H9 (cell line): ENCODE results near the gene SMG7. TPM values are rescaled to one million over a fixed set of nuclear protein-coding genes. Genes with fewer than 3 reads are reported as not detected.

ENCODE experiments used
- DNase-seq: peaks from one replicate; pipeline ENCODE4 v3.0.0-alpha.2; 2017
- H2AFZ ChIP-seq: one replicate; pipeline ENCODE4 v1.6.1; 2013; ENCODE audit warnings: mild to moderate bottlenecking, low read length, control low read depth, moderate library complexity
- H2AK5ac ChIP-seq: 2 replicates; pipeline ENCODE4 v1.6.1; 2013; ENCODE audit warnings: low read length, control low read depth, mixed read lengths; ENCODE audit not compliant: insufficient read length
- H2BK120ac ChIP-seq: one replicate; pipeline ENCODE4 v1.6.1; 2013; ENCODE audit warnings: low read depth, mild to moderate bottlenecking, low read length, control low read depth, inconsistent platforms; ENCODE audit not compliant: poor library complexity, severe bottlenecking
- H2BK12ac ChIP-seq: 2 replicates; pipeline ENCODE4 v1.6.1; 2013; ENCODE audit warnings: low read length, control low read depth, mixed read lengths, low read depth; ENCODE audit not compliant: insufficient read length
- H2BK15ac ChIP-seq: 2 replicates; pipeline ENCODE4 v1.6.1; 2013; ENCODE audit warnings: low read depth, low read length, control low read depth
- H2BK20ac ChIP-seq: one replicate; pipeline ENCODE4 v1.6.1; 2013; ENCODE audit warnings: low read depth, mild to moderate bottlenecking, low read length, control low read depth, inconsistent platforms; ENCODE audit not compliant: poor library complexity, severe bottlenecking
- H2BK5ac ChIP-seq: 2 replicates; pipeline ENCODE4 v1.6.1; 2013; ENCODE audit warnings: low read length, control low read depth, mixed read lengths; ENCODE audit not compliant: insufficient read length
- H3K14ac ChIP-seq: 2 replicates; pipeline ENCODE4 v1.6.1; 2013; ENCODE audit warnings: low read length, control low read depth; ENCODE audit not compliant: insufficient read depth
- H3K18ac ChIP-seq: 2 replicates; pipeline ENCODE4 v1.6.1; 2013; ENCODE audit warnings: low read depth, mild to moderate bottlenecking, mixed read lengths, low read length, control low read depth; ENCODE audit not compliant: insufficient read length
- H3K23ac ChIP-seq: 2 replicates; pipeline ENCODE4 v1.6.1; 2013; ENCODE audit warnings: low read length, control low read depth, mixed read lengths, low read depth; ENCODE audit not compliant: insufficient read length
- H3K23me2 ChIP-seq: 2 replicates; pipeline ENCODE4 v1.6.1; 2013; ENCODE audit warnings: low read depth, mild to moderate bottlenecking, mixed read lengths, low read length, control low read depth; ENCODE audit not compliant: insufficient read length, poor library complexity, severe bottlenecking
- H3K27ac ChIP-seq: 2 replicates; pipeline ENCODE4 v1.5.1; 2013; ENCODE audit warnings: low read length, control low read depth, mixed read lengths, low read depth; ENCODE audit not compliant: insufficient read length
- H3K27me3 ChIP-seq: 2 replicates; pipeline ENCODE4 v1.6.1; 2013; ENCODE audit warnings: low read length, control low read depth, inconsistent platforms; ENCODE audit not compliant: insufficient read depth
- H3K4ac ChIP-seq: 2 replicates; pipeline ENCODE4 v1.6.1; 2013; ENCODE audit warnings: low read depth, mild to moderate bottlenecking, control low read depth, inconsistent platforms, low read length, moderate library complexity
- H3K4me1 ChIP-seq: 2 replicates; pipeline ENCODE4 v1.6.1; 2013; ENCODE audit warnings: low read length, control low read depth, inconsistent platforms; ENCODE audit not compliant: insufficient read depth
- H3K4me2 ChIP-seq: 2 replicates; pipeline ENCODE4 v1.6.1; 2013; ENCODE audit warnings: low read length, control low read depth, mixed read lengths; ENCODE audit not compliant: insufficient read length, insufficient read depth
- H3K56ac ChIP-seq: 2 replicates; pipeline ENCODE4 v1.6.1; 2013; ENCODE audit warnings: low read depth, mild to moderate bottlenecking, mixed read lengths, low read length, control low read depth; ENCODE audit not compliant: insufficient read length
- H3K79me1 ChIP-seq: 2 replicates; pipeline ENCODE4 v1.6.1; 2013; ENCODE audit warnings: low read depth, mild to moderate bottlenecking, moderate library complexity, low read length, control low read depth, inconsistent platforms; ENCODE audit not compliant: insufficient read depth, poor library complexity, severe bottlenecking
- H3K79me2 ChIP-seq: 2 replicates; pipeline ENCODE4 v1.6.1; 2013; ENCODE audit warnings: low read length, control low read depth, inconsistent platforms; ENCODE audit not compliant: insufficient read depth
- H3K9ac ChIP-seq: 2 replicates; pipeline ENCODE4 v1.6.1; 2013; ENCODE audit warnings: low read length, control low read depth, mixed read lengths; ENCODE audit not compliant: insufficient read length; ENCODE audit errors: extremely low read depth
- H3K9me3 ChIP-seq: one replicate; pipeline ENCODE4 v1.6.1; 2013; ENCODE audit warnings: low read depth, low read length, inconsistent platforms; ENCODE audit not compliant: control insufficient read depth
- H3T11ph ChIP-seq: one replicate; pipeline ENCODE4 v1.6.1; 2013; ENCODE audit warnings: mild to moderate bottlenecking, low read length, control low read depth, inconsistent platforms
- H4K20me1 ChIP-seq: one replicate; pipeline ENCODE4 v1.6.1; 2013; ENCODE audit not compliant: control insufficient read depth, insufficient read length, insufficient read depth
- H4K5ac ChIP-seq: 2 replicates; pipeline ENCODE4 v1.6.1; 2013; ENCODE audit warnings: low read depth, mild to moderate bottlenecking, mixed read lengths, low read length, control low read depth; ENCODE audit not compliant: insufficient read length
- H4K8ac ChIP-seq: replicated peaks from 2 replicates; pipeline ENCODE4 v1.6.1; 2013; ENCODE audit warnings: low read length, control low read depth, mixed read lengths, low read depth; ENCODE audit not compliant: insufficient read length
- H4K91ac ChIP-seq: 2 replicates; pipeline ENCODE4 v1.6.1; 2013; ENCODE audit warnings: low read depth, mild to moderate bottlenecking, moderate library complexity, mixed read lengths, low read length, control low read depth; ENCODE audit not compliant: insufficient read length
- H3K27ac Mint-ChIP-seq, 3 experiments: 2 replicates in 2 of 3; 3 replicates in 1 of 3; pipeline ENCODE4 v1.8.0; 2020 to 2021; ENCODE audit warnings: mixed read lengths in 3 of 3, mild to moderate bottlenecking in 1 of 3, moderate library complexity in 1 of 3
- H3K27me3 Mint-ChIP-seq: 2 replicates; pipeline ENCODE4 v1.8.0; 2021; ENCODE audit warnings: low read depth, mild to moderate bottlenecking, moderate library complexity, mixed read lengths
- H3K36me3 Mint-ChIP-seq, 3 experiments: 2 replicates in 2 of 3; 3 replicates in 1 of 3; pipeline ENCODE4 v1.8.0; 2020 to 2021; ENCODE audit warnings: low read depth in 3 of 3, mixed read lengths in 3 of 3; ENCODE audit not compliant: insufficient read depth in 1 of 3
- H3K4me1 Mint-ChIP-seq, 2 experiments: 2 replicates each; pipeline ENCODE4 v1.8.0; 2020; ENCODE audit warnings: mixed read lengths in 2 of 2
- H3K4me3 Mint-ChIP-seq, 2 experiments: 2 replicates in 1 of 2; 3 replicates in 1 of 2; pipeline ENCODE4 v1.8.0; 2020 to 2021; ENCODE audit warnings: mild to moderate bottlenecking in 2 of 2, mixed read lengths in 2 of 2, moderate library complexity in 1 of 2
- H3K9me3 Mint-ChIP-seq, 2 experiments: 2 replicates in 1 of 2; 3 replicates in 1 of 2; pipeline ENCODE4 v1.8.0; 2020; ENCODE audit warnings: mild to moderate bottlenecking in 2 of 2, mixed read lengths in 2 of 2, moderate library complexity in 1 of 2
- WGBS: extraction: QIAGEN DNeasy Blood & Tissue Kit; methylation state at CpG from one replicate; pipeline ENCODE4 v1.1.7; 2013; ENCODE audit warnings: missing lambda C conversion rate, low lambda C conversion rate, mixed read lengths; ENCODE audit not compliant: insufficient read length; ENCODE audit errors: extremely low coverage; 5-methylcytosine and 5-hydroxymethylcytosine counted together
- total RNA-seq: library from RNA; stranded (reverse); gene quantifications from 2 replicates; pipeline ENCODE4 v1.2.1, GENCODE V29; 2021
- TF ChIP-seq, protein P1 (sequence below): fragments of 200-600 bp; sonication (generic); conservative IDR thresholded peaks from 3 replicates; pipeline ENCODE4 v1.8.0; 2021; ENCODE audit warnings: antibody characterized with exemption, mild to moderate bottlenecking

The SMG7 gene
- total RNA-seq, 1 experiment from 2014 or later: 77.0 TPM

DNA sequence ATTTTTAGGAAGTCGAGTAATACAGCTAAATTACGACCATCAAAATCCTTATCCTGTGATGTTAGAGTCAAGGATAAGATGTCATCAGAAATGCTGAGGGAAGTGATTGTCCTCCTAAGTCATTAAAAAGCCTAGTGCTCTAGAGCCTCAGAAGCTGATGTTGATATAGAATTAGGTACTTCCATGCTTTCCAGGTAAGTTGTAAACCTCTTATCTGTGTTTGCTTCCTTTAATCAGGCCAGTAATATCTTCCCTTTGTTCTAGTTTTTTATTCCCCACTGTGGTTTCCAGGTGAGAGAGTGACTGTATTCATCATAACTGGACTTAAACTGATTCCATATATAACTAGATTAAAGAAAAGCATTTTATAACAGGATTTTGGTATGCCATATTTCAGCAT, 44.4 kb downstream of the SMG7 start:
- H4K91ac ChIP-seq: no peak overlapping the region
- Mint-ChIP-seq H3K27ac (no peak overlapping the region; a peak in 1 of 7 replicates), H3K27me3 (no peaks in the 10 kb centered on the region), H3K36me3 (peaks cover 8 to 46% (median 40%) of the 10 kb centered on the region in 3 experiments; a peak in 6 of 7 replicates), H3K9me3 (no peaks in the 10 kb centered on the region), H3K4me3 (no peak overlapping the region), H3K4me1 (peaks cover 9 to 15% of the 10 kb centered on the region in 2 experiments)
- H3K23ac ChIP-seq: no peak overlapping the region
- TF ChIP-seq, protein P1, sequence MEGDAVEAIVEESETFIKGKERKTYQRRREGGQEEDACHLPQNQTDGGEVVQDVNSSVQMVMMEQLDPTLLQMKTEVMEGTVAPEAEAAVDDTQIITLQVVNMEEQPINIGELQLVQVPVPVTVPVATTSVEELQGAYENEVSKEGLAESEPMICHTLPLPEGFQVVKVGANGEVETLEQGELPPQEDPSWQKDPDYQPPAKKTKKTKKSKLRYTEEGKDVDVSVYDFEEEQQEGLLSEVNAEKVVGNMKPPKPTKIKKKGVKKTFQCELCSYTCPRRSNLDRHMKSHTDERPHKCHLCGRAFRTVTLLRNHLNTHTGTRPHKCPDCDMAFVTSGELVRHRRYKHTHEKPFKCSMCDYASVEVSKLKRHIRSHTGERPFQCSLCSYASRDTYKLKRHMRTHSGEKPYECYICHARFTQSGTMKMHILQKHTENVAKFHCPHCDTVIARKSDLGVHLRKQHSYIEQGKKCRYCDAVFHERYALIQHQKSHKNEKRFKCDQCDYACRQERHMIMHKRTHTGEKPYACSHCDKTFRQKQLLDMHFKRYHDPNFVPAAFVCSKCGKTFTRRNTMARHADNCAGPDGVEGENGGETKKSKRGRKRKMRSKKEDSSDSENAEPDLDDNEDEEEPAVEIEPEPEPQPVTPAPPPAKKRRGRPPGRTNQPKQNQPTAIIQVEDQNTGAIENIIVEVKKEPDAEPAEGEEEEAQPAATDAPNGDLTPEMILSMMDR: no peak
- no peak overlapping the region for H2BK120ac ChIP-seq
- no peak overlapping the region for H2AFZ ChIP-seq
- no peak overlapping the region for H3K18ac ChIP-seq
- DNase-seq: no peak
- H3K79me1 ChIP-seq: peaks cover 2% of the 10 kb centered on the region
- H3K27me3 ChIP-seq: no peaks in the 10 kb centered on the region
- H3K79me2 ChIP-seq: no peaks in the 10 kb centered on the region
- H3K14ac ChIP-seq: no peak overlapping the region
- H3K9ac ChIP-seq: no peak overlapping the region
- no peak overlapping the region for H2BK20ac ChIP-seq
- no peak overlapping the region for H2BK5ac ChIP-seq
- H2BK15ac ChIP-seq: no peak overlapping the region
- H2AK5ac ChIP-seq: no peak overlapping the region
- no CpG with 5 or more reads among the region's 2 CpGs for WGBS
- no peak overlapping the region for H4K5ac ChIP-seq
- H3K27ac ChIP-seq: no peak overlapping the region
- H3K4me1 ChIP-seq: no peaks in the 10 kb centered on the region
- H3K56ac ChIP-seq: no peak overlapping the region
- no peak overlapping the region for H3K4me2 ChIP-seq
- no peaks in the 10 kb centered on the region for H3K9me3 ChIP-seq
- no peaks in the 10 kb centered on the region for H3K23me2 ChIP-seq
- no peak overlapping the region for H3K4ac ChIP-seq
- no peaks in the 10 kb centered on the region for H4K20me1 ChIP-seq
- H4K8ac ChIP-seq: no peak overlapping the region
- H3T11ph ChIP-seq: no peak overlapping the region
- no peak overlapping the region for H2BK12ac ChIP-seq
